Tibial artery (tissue), 4 donors: ENCODE data around the gene ENAH.
"Not testable (repeated sequence)": the region's sequence is repeated elsewhere in the genome, so short reads cannot be mapped to it uniquely, and the experiment has no call there.

ENCODE experiments used
- DNase-seq, 2 donors: peaks; one replicate each; pipeline ENCODE4 v3.0.0-alpha.2; 2019
- H3K27ac ChIP-seq, 2 donors: fragments of 200-600 bp; sonication (generic) in 1 of 2; 1 replicate in 1 of 2; 2 replicates in 1 of 2; pipeline ENCODE4 v1.5.1; 2018 to 2019; ENCODE audit warnings: mild to moderate bottlenecking in 1 of 2
- H3K27me3 ChIP-seq, 2 donors: fragments of 200-600 bp; sonication (generic) in 1 of 2; one replicate each; pipeline versions ENCODE4 v1.5.1 to v1.6.0; 2016 to 2019
- H3K36me3 ChIP-seq, 3 donors: fragments of 200-600 bp; sonication (generic) in 2 of 3; one replicate each; pipeline ENCODE4 v1.5.1; 2016 to 2019; ENCODE audit warnings: mild to moderate bottlenecking in 2 of 3
- H3K4me1 ChIP-seq, 4 donors: fragments of 200-600 bp; sonication (generic) in 2 of 4; 1 replicate in 3 of 4; 2 replicates in 1 of 4; pipeline ENCODE4 v1.5.1; 2016 to 2019
- H3K4me3 ChIP-seq, 2 donors: fragments of 200-600 bp; sonication (generic) in 1 of 2; 1 replicate in 1 of 2; 2 replicates in 1 of 2; pipeline ENCODE4 v1.5.1; 2018 to 2019; ENCODE audit warnings: mild to moderate bottlenecking in 2 of 2
- H3K9me3 ChIP-seq, 3 donors: fragments of 200-600 bp; sonication (generic) in 1 of 3; one replicate each; pipeline ENCODE4 v1.5.1; 2016 to 2019
- CTCF ChIP-seq, 2 experiments: fragments of 200-600 bp in 1 of 2; fragments of 450-650 bp in 1 of 2; IDR thresholded peaks; one replicate each; pipeline ENCODE4 v1.5.1; 2017 to 2019; ENCODE audit warnings: antibody characterized with exemption in 2 of 2, mild to moderate bottlenecking in 1 of 2, moderate library complexity in 1 of 2
- intact Hi-C: fragments of 100-400 bp; cut with DNase I; formaldehyde crosslinking; loops from one replicate; pipeline ENCODE4 v1.15.0; 2023; ENCODE audit warnings: low total_unique reads

Gene ENAH

GRCh38 chr1:225695578-225696337, 42.8 kb upstream of the ENAH start:
- no peak overlapping the region for H3K4me3 ChIP-seq
- intact Hi-C loops = no loop called here
- H3K27ac ChIP-seq = peak overlapping the region; percentile 57 to 62
- H3K4me1 ChIP-seq = peaks cover 0 to 91% (median 59%) of the 10 kb centered on the region in 4 donors
- H3K36me3 ChIP-seq = no peaks in the 10 kb centered on the region
- H3K27me3 ChIP-seq = no peaks in the 10 kb centered on the region
- TF ChIP-seq CTCF (IDR thresholded peaks at IDR 0.05) = no peak
- DNase-seq = peak in 1 of 2 donors; percentile 53
- H3K9me3 ChIP-seq = no peaks in the 10 kb centered on the region

GRCh38 chr1:225694151-225694603, 41.3 kb upstream of the ENAH start:
- intact Hi-C loops = no loop called here

GRCh38 chr1:225693697-225694096, 40.8 kb upstream of the ENAH start:
- H3K4me3 ChIP-seq, H3K27me3 ChIP-seq, intact Hi-C loops, H3K36me3 ChIP-seq, H3K9me3 ChIP-seq: not testable (repeated sequence)
- Histone ChIP-seq H3K4me1 (peaks cover 0 to 79% (median 54%) of the 10 kb centered on the region in 4 donors), H3K27ac (peak overlapping the region; percentile 57 to 62)
- DNase-seq = peak in 1 of 2 donors; percentile 24

More at GRCh38 chr1:225694151-225694603, 41.3 kb upstream of the ENAH start:
- no peak for TF ChIP-seq CTCF (IDR thresholded peaks at IDR 0.05)
- H3K36me3 ChIP-seq = no peaks in the 10 kb centered on the region
- H3K27ac ChIP-seq = peak overlapping the region; percentile 57 to 62
- no peaks in the 10 kb centered on the region for H3K9me3 ChIP-seq
- DNase-seq = peak; percentile 45 to 61
- H3K4me3 ChIP-seq = no peak overlapping the region
- no peaks in the 10 kb centered on the region for H3K27me3 ChIP-seq
- H3K4me1 ChIP-seq = peaks cover 0 to 81% (median 55%) of the 10 kb centered on the region in 4 donors

- peaks cover 0 to 79% (median 54%) of the 10 kb centered on the region in 4 donors for H3K4me1 ChIP-seq
Measured at GRCh38 chr1:225693085-225693696, 40.3 kb upstream of the ENAH start.

GRCh38 chr1:225692517-225692879, 39.6 kb upstream of the ENAH start:
- Histone ChIP-seq H3K27ac (peak overlapping the region; percentile 57 to 62), H3K36me3 (no peaks in the 10 kb centered on the region), H3K4me1 (peaks cover 0 to 73% (median 54%) of the 10 kb centered on the region in 4 donors), H3K27me3 (no peaks in the 10 kb centered on the region), H3K4me3 (no peak overlapping the region), H3K9me3 (no peaks in the 10 kb centered on the region)
- intact Hi-C loops = no loop called here
- DNase-seq = peak in 1 of 2 donors; percentile 4
- TF ChIP-seq CTCF (IDR thresholded peaks at IDR 0.05) = no peak

More at GRCh38 chr1:225693085-225693696, 40.3 kb upstream of the ENAH start:
- Histone ChIP-seq H3K27ac (peak overlapping the region; percentile 57 to 62), H3K4me3 (no peak overlapping the region), H3K27me3 (no peaks in the 10 kb centered on the region), H3K36me3 (no peaks in the 10 kb centered on the region), H3K9me3 (no peaks in the 10 kb centered on the region)
- DNase-seq = peak in 1 of 2 donors; percentile 33
- intact Hi-C loops = no loop called here
- no peak for TF ChIP-seq CTCF (IDR thresholded peaks at IDR 0.05)
